Measurements from ENCODE around the gene MAD1L1. TPM values are rescaled to one million over a fixed set of nuclear protein-coding genes. Genes with fewer than 3 reads are reported as not detected.

Gene MAD1L1
- total and polyA plus RNA-seq, 2 donors (not counting 1 experiment from before 2014, with no cell fraction given): 9.8 to 29.4 TPM

DNA sequence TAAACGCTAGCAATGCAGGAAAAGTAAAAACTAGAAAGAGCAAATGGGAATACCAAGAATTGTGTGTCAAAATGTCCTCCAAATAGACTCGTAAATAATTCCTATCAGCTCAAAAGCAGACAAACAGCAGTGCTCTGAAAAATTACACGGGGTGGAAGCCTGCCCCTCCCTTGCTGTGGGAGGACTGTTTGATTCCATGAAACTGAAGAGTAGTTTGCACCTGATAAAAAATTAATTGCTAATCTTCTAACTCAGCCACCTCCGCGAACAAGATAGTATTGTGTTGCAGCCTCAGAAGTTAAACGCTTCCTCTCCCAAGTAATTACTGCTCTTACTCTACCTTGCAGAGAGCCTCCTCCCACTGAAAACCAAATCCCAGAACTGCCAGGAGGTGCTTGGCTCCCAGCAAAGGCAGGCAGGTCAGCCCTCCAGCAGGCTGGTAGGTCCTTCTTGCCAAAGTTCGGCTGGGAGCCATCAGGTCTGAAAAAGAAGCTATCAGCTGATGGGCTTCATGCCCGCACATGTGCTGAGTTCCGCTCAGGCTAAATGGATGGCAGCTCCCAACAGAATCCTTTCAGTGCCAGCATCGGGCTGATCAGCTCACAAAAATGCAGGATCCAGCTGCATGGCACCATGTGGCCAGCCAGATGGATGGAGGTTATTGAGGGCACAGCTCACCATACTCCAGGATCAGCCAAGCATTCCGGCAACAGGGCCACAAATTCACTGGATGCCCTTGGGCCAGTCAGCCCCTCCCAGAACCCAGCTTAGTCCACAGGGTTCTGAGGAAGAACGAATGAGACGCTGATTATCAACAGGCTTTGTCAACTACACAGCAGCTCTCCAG lies 37.1 kb downstream of the MAD1L1 start:
- Histone ChIP-seq H4K20me1 (ENCODE audit: control insufficient read depth, extremely low read depth, insufficient read depth, low read length) (no peaks in the 10 kb centered on the region), H3K9me3 (ENCODE audit: control insufficient read depth, insufficient read depth, low read depth, low read length) (no peaks in the 10 kb centered on the region), H3K4me1 (ENCODE audit: control insufficient read depth, extremely low read depth, insufficient read depth, low read length) (no peaks in the 10 kb centered on the region), H3K4me2 (ENCODE audit: extremely low read depth, insufficient read depth, low read length) (no peak overlapping the region), H3K36me3 (ENCODE audit: control insufficient read depth, insufficient read depth, low read length) (peaks cover 5% of the 10 kb centered on the region), H3K27ac (ENCODE audit: insufficient read depth, low read length) (no peak overlapping the region), H3K4me3 (replicated peaks in 1 of 4; ENCODE audit: control extremely low read depth in 1 of 4, insufficient read depth in 1 of 4, low read depth in 3 of 4, low read length in 4 of 4) (no peak overlapping the region), H3K27me3 (ENCODE audit: control insufficient read depth, insufficient read depth, low read length) (no peaks in the 10 kb centered on the region), H3K9ac (ENCODE audit: insufficient read depth, low read length) (no peak overlapping the region), H3K79me2 (ENCODE audit: control insufficient read depth, insufficient read depth, low read length) (no peaks in the 10 kb centered on the region), H2AFZ (ENCODE audit: low read length) (no peak overlapping the region)
- TF ChIP-seq EZH2 (IDR thresholded peaks at IDR 0.05; ENCODE audit: low read length, missing control alignments): no peak
- TF ChIP-seq, protein P1, sequence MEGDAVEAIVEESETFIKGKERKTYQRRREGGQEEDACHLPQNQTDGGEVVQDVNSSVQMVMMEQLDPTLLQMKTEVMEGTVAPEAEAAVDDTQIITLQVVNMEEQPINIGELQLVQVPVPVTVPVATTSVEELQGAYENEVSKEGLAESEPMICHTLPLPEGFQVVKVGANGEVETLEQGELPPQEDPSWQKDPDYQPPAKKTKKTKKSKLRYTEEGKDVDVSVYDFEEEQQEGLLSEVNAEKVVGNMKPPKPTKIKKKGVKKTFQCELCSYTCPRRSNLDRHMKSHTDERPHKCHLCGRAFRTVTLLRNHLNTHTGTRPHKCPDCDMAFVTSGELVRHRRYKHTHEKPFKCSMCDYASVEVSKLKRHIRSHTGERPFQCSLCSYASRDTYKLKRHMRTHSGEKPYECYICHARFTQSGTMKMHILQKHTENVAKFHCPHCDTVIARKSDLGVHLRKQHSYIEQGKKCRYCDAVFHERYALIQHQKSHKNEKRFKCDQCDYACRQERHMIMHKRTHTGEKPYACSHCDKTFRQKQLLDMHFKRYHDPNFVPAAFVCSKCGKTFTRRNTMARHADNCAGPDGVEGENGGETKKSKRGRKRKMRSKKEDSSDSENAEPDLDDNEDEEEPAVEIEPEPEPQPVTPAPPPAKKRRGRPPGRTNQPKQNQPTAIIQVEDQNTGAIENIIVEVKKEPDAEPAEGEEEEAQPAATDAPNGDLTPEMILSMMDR (conservative IDR thresholded peaks at IDR 0.05 in 1 of 2, IDR thresholded peaks at IDR 0.05 in 1 of 2; ENCODE audit: low read depth in 1 of 2, low read length in 2 of 2): no peak
- DNase-seq (ENCODE audit: low read depth in 2 of 2): no peak

DNA sequence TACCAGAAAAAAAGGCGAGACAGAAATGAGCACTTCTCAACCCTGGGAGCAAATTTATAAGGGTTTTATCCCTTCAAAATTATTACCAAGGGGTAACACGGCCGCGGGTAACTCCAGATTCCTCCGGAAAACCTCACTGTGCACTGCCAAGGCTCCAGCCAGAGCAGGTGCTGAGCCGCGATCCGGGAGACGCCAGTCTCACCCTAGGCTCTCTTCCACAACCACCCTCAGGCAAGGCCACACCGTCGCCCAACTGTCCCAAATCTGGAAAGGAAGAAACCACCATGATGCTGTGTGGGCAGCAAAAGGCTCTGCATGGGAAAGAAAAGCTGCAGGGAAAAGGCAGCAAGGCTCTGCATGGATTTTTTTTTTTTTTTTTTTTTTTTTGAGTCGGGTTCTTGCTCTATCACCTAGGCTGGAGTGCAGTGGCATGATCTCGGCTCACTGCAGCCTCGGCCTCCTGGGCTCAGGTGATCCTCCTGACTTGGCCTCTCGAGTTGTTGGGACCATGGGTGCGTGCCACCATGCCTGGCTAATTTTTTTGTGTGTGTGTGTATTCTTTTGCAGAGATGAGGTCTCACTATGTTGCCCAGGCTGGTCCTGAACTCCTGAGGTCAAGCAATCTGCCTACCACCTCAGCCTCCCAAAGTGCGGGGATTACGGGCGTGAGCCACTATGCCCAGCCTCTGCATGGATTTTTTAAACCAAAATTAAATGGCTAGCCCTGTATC lies 39.0 kb downstream of the MAD1L1 start:
- Histone ChIP-seq H3K79me2 (ENCODE audit: control insufficient read depth, insufficient read depth, low read length) (no peaks in the 10 kb centered on the region), H3K36me3 (ENCODE audit: control insufficient read depth, insufficient read depth, low read length) (no peaks in the 10 kb centered on the region), H3K4me3 (replicated peaks in 1 of 4; ENCODE audit: control extremely low read depth in 1 of 4, insufficient read depth in 1 of 4, low read depth in 3 of 4, low read length in 4 of 4) (no peak overlapping the region), H2AFZ (ENCODE audit: low read length) (no peak overlapping the region), H3K27ac (ENCODE audit: insufficient read depth, low read length) (no peak overlapping the region), H3K4me1 (ENCODE audit: control insufficient read depth, extremely low read depth, insufficient read depth, low read length) (no peaks in the 10 kb centered on the region), H3K4me2 (ENCODE audit: extremely low read depth, insufficient read depth, low read length) (no peak overlapping the region), H3K27me3 (ENCODE audit: control insufficient read depth, insufficient read depth, low read length) (no peaks in the 10 kb centered on the region), H4K20me1 (ENCODE audit: control insufficient read depth, extremely low read depth, insufficient read depth, low read length) (no peaks in the 10 kb centered on the region), H3K9ac (ENCODE audit: insufficient read depth, low read length) (no peak overlapping the region), H3K9me3 (ENCODE audit: control insufficient read depth, insufficient read depth, low read depth, low read length) (no peaks in the 10 kb centered on the region)
- no peak for DNase-seq (ENCODE audit: low read depth in 2 of 2)
- TF ChIP-seq, protein P1 (conservative IDR thresholded peaks at IDR 0.05 in 1 of 2, IDR thresholded peaks at IDR 0.05 in 1 of 2; ENCODE audit: low read depth in 1 of 2, low read length in 2 of 2): no peak
- no peak for TF ChIP-seq EZH2 (IDR thresholded peaks at IDR 0.05; ENCODE audit: low read length, missing control alignments)

DNA sequence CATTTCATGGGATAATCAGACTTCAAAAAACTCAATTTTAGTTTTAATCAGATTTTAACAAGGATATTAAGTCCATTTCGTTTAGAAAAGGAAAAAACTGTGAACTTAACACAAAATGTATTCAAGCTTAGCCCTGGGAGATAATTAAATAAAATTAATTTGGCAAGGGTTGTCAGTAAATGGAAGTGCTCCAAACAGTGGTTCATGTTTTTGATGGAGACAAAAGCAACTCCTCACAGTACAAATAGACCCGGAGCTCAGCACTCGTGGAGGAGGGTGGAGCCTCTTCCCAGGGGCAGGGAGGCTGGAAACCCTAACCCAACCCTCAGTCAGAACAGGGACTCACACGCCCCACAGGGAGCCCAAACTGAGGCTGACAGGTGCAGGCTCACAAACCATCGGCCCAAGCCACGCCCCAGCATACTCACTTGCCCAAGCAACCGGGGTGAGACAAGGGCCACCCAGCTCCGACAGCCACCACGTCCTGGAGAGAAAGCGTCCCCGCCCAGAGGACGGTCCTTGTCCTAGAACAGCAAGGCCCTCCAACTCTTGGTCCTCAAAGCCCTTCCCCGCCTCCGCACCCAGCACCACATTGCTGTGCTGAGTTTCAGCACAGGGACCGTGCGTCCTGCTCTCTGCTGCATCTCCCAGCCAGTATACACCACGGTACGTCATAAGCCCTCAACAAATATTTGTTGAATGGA lies 39.8 kb downstream of the MAD1L1 start:
- H3K27ac ChIP-seq (ENCODE audit: insufficient read depth, low read length): no peak overlapping the region
- no peak overlapping the region for H3K9ac ChIP-seq (ENCODE audit: insufficient read depth, low read length)
- no peaks in the 10 kb centered on the region for H3K79me2 ChIP-seq (ENCODE audit: control insufficient read depth, insufficient read depth, low read length)
- H3K9me3 ChIP-seq (ENCODE audit: control insufficient read depth, insufficient read depth, low read depth, low read length): no peaks in the 10 kb centered on the region
- no peak overlapping the region for H3K4me3 ChIP-seq (replicated peaks in 1 of 4; ENCODE audit: control extremely low read depth in 1 of 4, insufficient read depth in 1 of 4, low read depth in 3 of 4, low read length in 4 of 4)
- TF ChIP-seq, protein P1 (conservative IDR thresholded peaks at IDR 0.05 in 1 of 2, IDR thresholded peaks at IDR 0.05 in 1 of 2; ENCODE audit: low read depth in 1 of 2, low read length in 2 of 2): no peak
- no peak for TF ChIP-seq EZH2 (IDR thresholded peaks at IDR 0.05; ENCODE audit: low read length, missing control alignments)
- H3K4me2 ChIP-seq (ENCODE audit: extremely low read depth, insufficient read depth, low read length): no peak overlapping the region
- H2AFZ ChIP-seq (ENCODE audit: low read length): no peak overlapping the region
- no peak for DNase-seq (ENCODE audit: low read depth in 2 of 2)
- no peaks in the 10 kb centered on the region for H3K27me3 ChIP-seq (ENCODE audit: control insufficient read depth, insufficient read depth, low read length)
- H3K4me1 ChIP-seq (ENCODE audit: control insufficient read depth, extremely low read depth, insufficient read depth, low read length): no peaks in the 10 kb centered on the region
- no peaks in the 10 kb centered on the region for H3K36me3 ChIP-seq (ENCODE audit: control insufficient read depth, insufficient read depth, low read length)
- no peaks in the 10 kb centered on the region for H4K20me1 ChIP-seq (ENCODE audit: control insufficient read depth, extremely low read depth, insufficient read depth, low read length)

Measured in fibroblast of lung (primary cell).